Fibroblast of upper back skin (primary cell): ENCODE measurements around the gene IL36RN.

ENCODE experiments used
- DNase-seq: peaks from one replicate; pipeline ENCODE4 v3.0.0-alpha.2; 2013

The IL36RN gene

DNA sequence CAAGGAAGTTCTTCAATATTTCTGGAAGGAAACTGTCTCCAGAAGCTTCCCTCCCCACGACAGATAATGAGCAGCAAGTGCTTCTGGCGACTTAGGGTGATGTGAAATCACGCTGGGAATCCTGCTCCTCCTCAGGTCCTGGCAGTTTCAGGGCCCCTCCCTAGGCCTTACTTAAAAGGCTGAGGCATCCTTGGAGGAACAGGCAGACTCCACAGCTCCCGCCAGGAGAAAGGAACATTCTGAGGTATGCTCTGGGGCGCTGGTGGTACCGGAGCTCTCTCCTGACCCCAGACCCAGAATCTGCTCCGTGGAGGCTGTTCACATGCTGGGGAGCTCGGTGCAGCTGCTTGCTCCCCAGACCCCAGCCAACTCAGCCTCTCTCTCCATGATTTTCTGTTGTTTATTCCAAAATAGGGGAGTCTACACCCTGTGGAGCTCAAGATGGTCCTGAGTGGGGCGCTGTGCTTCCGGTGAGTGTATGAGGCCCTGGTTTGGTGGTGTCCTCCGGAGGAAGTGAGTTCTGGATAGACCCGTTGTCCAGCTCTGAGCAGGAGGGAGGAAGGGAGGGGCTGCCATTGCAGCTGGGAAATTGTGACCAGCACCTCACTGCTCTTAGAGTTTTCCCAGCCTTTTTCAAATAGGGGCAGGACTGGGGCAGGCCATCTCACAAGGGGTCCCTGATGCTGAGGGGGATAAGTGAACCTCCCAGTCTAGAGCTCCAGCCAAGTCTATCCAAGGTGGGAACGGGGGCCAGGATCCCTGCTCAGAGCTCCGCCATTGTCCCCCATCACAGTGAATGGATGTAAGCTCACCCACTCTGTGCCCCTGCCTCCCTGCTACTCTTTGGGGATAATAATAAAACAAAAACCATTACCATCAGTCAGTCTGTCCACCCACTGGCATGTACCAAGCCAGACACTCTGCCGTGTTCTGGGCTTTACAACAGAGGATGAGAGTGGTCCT, at the start of gene IL36RN:
TSS of gene IL36RN (plus strand) at position 201 of the 963 bp plus-strand sequence. CDS start at position 442, 241 bp downstream.
- DNase-seq = no peak

DNA sequence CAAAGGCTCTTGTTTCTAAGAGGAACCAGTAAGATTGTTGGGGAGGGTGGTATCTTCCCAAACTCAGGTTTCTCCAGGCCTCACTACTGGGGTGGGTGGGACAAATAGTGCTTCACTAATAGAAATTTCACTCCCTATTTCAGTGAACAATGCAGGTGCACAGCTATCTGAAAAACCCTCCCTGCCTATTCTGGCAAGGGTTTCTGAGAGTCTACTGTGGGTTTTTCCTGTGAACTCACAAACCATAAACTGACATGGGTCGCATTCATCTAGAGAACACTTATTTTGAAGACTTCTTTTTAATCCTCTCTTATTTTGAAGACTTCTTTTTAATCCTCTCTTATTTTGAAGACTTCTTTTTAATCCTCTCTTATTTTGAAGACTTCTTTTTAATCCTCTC, 49.4 kb upstream of the IL36RN start:
- DNase-seq = no peak

GRCh38 chr2:113010088-113010487, 48.9 kb upstream of the IL36RN start:
- peak; percentile 4 for DNase-seq

DNA sequence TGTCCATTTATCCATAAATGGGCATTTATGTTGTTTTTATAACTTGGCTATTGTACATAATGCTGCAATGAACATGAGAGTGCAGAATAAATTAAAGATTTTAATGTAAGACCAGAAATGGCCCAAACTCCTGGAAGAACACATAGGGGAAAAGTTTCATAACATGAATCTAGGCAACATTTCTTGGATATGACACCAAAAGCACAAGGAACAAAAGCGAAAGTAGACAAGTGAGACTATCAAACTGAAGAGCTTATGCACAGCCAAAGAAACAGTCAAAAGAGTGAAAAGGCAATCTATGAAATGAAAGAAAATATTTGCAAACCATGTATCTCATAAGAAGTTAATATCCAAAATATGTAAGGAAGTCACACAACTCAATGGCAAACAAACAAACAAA, 47.9 kb upstream of the IL36RN start:
- no peak for DNase-seq

DNA sequence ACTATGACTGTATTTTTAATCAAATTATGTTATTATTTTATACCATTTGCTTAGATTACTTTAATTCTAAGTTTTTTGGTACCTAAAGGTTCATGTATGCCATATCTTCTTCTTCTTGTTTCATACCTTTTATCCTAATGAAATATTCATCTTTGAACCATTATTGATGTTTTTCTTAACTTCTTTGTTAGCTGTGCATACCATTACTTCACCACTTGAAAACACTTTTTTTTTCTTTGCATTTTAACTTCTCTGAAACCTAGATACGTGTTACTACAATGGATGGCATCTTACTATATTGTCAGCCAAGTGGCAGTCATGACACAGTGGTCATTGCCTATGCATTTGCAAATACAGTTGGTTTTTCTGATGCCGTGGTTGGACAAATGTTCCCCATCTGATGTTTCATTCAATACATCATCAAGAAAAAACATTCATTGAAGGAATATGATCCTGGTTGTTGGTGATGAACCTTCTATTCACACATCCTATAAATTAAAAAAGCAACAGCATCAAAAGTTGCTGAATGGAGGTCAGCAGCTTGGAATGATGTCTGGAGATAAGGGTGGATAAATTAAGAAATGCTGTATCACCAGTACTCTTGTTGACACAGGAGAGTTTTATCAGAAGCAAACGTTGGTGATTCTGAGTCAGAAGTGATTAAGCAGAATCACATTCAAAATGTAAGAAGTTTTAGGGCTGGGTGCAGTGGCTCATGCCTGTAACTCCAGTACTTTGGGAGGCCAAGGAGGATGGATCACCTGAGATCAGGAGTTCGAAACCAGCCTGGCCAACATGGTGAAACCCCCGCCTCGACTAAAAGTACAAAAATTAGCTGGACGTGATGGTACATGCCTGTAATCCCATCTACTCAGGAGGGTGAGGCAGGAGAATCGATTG, 46.3 kb upstream of the IL36RN start:
- DNase-seq = no peak

DNA sequence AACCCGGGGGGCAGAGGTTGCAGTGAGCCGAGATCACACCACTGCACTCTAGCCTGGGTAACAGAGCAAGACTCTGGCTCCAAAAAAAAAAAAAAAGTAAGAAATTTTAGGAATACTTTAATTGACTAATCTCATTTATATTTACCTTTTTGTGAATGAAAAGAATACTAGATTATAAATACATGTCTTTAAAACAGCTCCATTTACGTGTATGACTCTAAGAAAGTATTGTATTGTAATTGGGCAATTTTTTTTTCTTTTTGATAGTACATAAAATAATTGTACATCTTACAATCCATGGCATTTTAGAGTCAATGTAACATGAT, 45.7 kb upstream of the IL36RN start:
- DNase-seq = no peak

- DNase-seq = no peak
These were observed 44.9 kb upstream of the IL36RN start for GRCh38 chr2:113014067-113014466.

GRCh38 chr2:113015042-113015441, 44.0 kb upstream of the IL36RN start:
- no peak for DNase-seq

DNA sequence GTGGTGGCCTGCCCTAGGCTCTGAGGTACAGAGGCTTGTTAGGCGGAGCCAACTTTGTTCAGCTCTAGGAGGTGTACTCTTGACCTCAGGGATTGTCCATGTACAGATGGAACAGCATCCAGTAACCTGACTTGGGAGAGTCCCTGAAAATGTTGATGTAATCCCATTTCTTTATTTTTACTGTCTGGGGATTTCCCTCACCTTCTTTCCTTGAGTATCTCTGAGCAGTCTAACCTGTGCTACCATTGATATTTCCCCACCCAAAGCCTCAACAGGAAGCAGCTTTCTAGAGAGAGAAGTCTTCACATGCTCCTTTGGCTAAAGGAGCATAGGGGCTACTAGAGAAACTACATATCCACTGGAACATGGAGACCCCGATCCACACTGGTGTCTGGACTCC, 43.3 kb upstream of the IL36RN start:
- DNase-seq = no peak

DNA sequence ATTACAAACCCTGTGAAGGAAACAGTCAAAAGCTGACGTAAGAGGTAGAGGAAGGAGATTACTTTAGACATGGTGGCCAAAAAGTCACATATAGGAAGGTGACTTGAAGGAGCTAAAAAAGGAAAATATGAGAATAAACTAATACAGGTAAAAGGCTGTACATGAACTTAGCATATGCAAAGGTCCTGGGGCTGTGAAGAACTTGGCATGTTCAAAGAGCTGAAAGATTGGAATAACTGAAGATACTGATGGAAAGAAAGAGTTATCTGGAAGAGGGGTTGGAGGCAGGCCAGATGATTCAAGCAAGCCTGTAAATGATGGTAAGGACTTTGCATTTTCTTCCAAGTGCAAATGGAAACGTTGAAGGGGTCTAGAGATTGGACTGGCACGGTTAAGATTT, 40.5 kb upstream of the IL36RN start:
- no peak for DNase-seq

- no peak for DNase-seq
These were observed 37.7 kb upstream of the IL36RN start for GRCh38 chr2:113021312-113021711.

DNA sequence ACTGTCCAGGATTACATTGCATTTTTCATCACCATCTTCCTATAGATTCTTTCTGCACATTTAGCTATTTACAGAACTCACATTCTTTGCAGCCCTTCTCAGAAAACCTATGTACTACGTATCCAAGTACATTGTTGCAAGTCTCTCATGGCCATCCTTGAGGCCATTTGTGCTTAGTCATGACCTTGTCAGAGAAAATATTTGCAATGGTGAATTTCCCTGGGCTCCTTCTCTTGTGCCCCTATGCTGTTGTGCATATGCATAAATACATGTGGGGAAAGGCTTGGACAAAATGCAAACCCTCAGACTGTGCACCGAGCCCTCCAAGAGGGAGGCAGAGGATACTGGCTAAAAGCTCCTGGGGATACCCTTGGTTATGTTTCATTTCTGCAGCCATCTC, 34.2 kb upstream of the IL36RN start:
- DNase-seq = no peak

- no peak for DNase-seq
These were observed 33.3 kb upstream of the IL36RN start for GRCh38 chr2:113025737-113026136.

DNA sequence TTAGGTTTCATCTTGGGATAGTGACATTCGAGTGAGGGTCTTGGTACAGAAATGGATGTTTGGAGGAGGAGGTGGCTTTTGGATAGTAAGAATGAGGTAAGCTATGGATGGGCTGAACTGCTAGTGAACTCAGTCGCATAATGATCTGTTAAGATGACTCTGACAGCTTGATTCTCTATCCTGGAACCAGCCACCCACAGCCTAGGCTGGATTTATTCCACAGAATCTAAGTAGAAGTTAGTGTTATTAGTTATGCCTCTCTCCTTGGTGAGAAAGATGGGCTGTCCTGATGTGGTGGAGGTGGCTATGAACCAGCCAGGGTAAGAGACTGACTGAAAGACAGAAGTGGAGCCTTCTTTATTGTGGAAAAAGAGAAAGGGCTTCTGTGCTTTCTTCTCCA, 31.3 kb upstream of the IL36RN start:
- DNase-seq = no peak

- DNase-seq = no peak
These were observed 30.9 kb upstream of the IL36RN start for GRCh38 chr2:113028112-113028511.

DNA sequence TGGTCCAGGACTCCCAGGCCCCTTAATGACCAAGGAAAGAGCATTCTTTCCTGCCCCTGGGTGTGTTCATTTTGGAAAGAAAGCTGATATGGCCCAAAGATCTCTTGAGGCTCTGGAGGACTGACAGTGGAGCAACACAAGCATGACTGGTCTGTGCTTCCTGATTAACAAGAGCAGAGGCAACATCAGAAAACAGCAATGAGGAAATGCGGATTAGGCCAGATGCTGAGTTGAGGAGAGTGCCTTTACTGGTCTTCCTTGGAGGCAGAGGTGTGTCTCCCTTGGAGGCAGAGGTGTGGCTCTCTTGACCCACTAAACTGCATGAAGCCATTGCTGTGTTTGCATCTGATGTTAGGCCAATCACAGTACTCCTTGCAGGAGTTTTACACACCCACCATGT, 26.3 kb upstream of the IL36RN start:
- no peak for DNase-seq

DNA sequence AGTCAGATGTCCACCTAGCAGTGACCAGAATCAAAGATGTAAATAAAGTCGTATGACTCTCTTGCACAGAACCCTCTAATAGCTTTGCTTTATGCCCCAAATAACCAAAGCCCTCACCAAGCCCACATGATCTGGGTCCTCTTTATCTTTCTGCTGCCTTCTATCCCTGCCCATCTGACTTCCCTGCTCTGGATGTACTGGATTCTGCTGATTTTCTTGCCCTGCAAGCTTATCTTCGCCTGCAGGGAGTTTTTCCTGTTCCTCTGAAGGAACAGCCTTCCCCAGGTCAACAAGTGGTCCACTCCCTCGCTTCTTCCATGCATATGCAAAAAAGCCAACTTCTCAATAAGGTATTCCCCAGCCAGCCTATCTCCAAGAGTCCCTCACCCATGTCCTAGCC, 25.0 kb upstream of the IL36RN start:
- DNase-seq = no peak

DNA sequence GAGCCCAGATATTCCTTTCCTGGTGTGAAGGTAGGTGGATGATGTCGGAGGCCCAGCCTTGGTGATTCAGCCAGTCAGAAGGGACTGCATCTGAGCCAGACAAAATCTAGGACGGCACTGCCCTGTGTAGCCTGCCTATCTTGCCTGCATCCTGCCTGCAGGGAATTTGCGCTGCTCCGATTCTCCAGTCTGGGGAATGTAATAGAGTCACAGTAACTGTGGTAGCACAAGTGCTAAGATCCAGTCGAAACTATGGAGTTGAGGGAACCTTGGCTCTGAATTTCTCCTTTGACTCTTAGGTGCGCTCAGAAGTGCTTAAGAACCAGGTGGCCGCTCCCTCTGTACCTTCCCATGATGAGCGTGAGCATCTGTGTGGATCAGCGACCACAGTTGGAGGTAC, 22.2 kb upstream of the IL36RN start:
- no peak for DNase-seq

DNA sequence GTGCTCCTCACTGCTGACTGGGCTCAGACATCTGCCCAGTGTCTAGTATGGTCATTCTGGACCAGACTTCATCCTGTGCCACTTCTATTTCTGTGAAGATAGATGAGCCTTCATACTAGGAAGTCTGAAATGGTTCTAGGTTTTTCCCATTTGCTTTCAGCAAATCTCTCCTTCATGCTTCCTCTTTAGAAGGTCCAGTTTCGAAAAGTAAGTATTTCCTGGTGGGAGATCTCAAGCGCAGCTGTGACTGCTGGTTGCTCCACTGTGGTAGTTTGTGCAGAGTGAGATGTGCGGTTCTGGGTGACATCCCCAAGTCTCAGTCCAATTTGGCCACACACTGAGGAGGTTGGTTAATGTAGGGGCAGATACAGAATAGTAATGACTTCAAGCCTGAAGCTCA, 20.7 kb upstream of the IL36RN start:
- no peak for DNase-seq

GRCh38 chr2:113039158-113039557, 19.8 kb upstream of the IL36RN start:
- DNase-seq = no peak

- DNase-seq = no peak
These were observed 19.3 kb upstream of the IL36RN start for GRCh38 chr2:113039719-113040118.

GRCh38 chr2:113041871-113042270, 17.1 kb upstream of the IL36RN start:
- DNase-seq = no peak

DNA sequence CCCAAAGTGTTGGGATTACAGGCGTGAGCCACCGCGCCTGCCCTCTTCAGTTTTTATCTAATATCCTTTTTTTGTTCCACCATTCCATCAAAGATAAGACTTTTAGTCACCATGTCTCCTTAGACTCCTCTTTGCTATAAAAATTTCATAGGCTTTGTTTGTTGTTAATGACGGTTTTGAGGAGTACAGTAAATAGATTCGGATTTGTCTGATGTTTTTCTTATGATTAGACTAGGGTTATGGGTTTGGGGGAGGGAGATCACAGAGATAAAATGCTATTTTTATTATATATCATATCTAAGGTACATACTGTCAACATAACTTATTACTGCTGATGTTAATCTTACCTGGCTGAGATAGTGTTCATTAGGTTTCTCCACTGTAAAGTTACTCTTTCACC, 12.5 kb upstream of the IL36RN start:
- no peak for DNase-seq
